PC-9 (cell line): ENCODE results near the gene TMEM138.

ENCODE experiments used
- CTCF ChIP-seq: fragments of 200-600 bp; sonication (generic); conservative IDR thresholded peaks from 2 replicates; pipeline ENCODE4 v1.6.1; 2017; ENCODE audit warnings: mixed run types, antibody characterized with exemption, mild to moderate bottlenecking, moderate library complexity
- EZH2 ChIP-seq: fragments of 200-600 bp; sonication (generic); IDR thresholded peaks from 2 replicates; pipeline ENCODE4 v1.8.0; 2017; ENCODE audit warnings: antibody characterized with exemption, low read depth

DNA sequence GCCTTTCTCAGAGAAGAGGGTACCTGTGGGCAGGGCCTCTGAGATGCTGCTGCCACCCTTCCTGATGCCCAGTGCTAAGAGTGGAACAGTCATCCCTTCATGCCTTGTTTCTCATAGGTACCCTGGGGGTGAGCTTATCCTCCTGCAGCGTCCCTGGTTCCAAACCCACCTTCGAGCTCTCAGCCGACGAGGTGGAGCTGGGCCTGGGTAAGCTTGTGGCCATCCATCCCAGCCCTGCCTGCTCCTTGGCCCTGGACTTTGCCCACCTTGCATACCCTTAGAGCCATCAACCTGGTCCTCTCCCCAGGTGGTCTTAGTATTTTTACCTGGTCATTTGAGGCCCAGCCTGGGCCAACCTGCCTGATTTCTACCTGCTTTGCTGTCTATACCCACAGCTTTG is 20.5 kb upstream of the TMEM138 start:
- no peak for TF ChIP-seq CTCF
- TF ChIP-seq EZH2: no peak
